KMS-11 (cell line): ENCODE results near the gene MSANTD2.

Experiments
- H2AFZ ChIP-seq: fragments of 200-600 bp; sonication (generic); 2 replicates; pipeline ENCODE4 v1.6.1; 2016; ENCODE audit warnings: antibody characterized with exemption, mixed run types, low read depth
- H3K27ac ChIP-seq: fragments of 200-600 bp; sonication (generic); 2 replicates; pipeline ENCODE4 v1.6.1; 2016; ENCODE audit warnings: mild to moderate bottlenecking, mixed run types
- H3K27me3 ChIP-seq: fragments of 200-600 bp; sonication (generic); 2 replicates; pipeline ENCODE4 v1.6.1; 2017; ENCODE audit warnings: mild to moderate bottlenecking, low read depth, mixed run types, moderate library complexity; ENCODE audit not compliant: insufficient read depth
- H3K36me3 ChIP-seq: fragments of 200-600 bp; sonication (generic); 2 replicates; pipeline ENCODE4 v1.6.1; 2017; ENCODE audit warnings: mild to moderate bottlenecking, mixed run types; ENCODE audit not compliant: insufficient read depth
- H3K4me1 ChIP-seq: fragments of 200-600 bp; sonication (generic); 2 replicates; pipeline ENCODE4 v1.6.1; 2016; ENCODE audit warnings: mild to moderate bottlenecking, low read depth, mixed run types; ENCODE audit not compliant: poor library complexity, severe bottlenecking
- H3K4me2 ChIP-seq: fragments of 200-600 bp; sonication (generic); 2 replicates; pipeline ENCODE4 v1.7.0; 2016; ENCODE audit warnings: mild to moderate bottlenecking, mixed run types
- H3K4me3 ChIP-seq: fragments of 200-600 bp; sonication (generic); IDR thresholded peaks from 2 replicates; pipeline ENCODE4 v1.6.1; 2017; ENCODE audit warnings: low read depth, low read length, mixed read lengths; ENCODE audit not compliant: insufficient read depth
- H3K79me2 ChIP-seq: fragments of 200-600 bp; sonication (generic); 2 replicates; pipeline ENCODE4 v1.6.1; 2016; ENCODE audit warnings: low read depth, mixed run types; ENCODE audit not compliant: insufficient read depth
- H3K9ac ChIP-seq: fragments of 200-600 bp; sonication (generic); 2 replicates; pipeline ENCODE4 v1.6.1; 2016; ENCODE audit warnings: mild to moderate bottlenecking, mixed run types
- H4K20me1 ChIP-seq: fragments of 200-600 bp; sonication (generic); 2 replicates; pipeline ENCODE4 v1.6.1; 2016; ENCODE audit warnings: mild to moderate bottlenecking, mixed run types; ENCODE audit not compliant: insufficient read depth
- CTCF ChIP-seq: fragments of 200-600 bp; sonication (generic); conservative IDR thresholded peaks from 2 replicates; pipeline ENCODE4 v1.6.1; 2017; ENCODE audit warnings: low read depth, mild to moderate bottlenecking, antibody characterized with exemption, low read length, moderate library complexity, mixed read lengths

Gene MSANTD2

GRCh38 chr11:124811399-124812125, 11.4 kb upstream of the MSANTD2 start:
- no peak overlapping the region for H3K9ac ChIP-seq
- H3K79me2 ChIP-seq: no peaks in the 10 kb centered on the region
- no peak overlapping the region for H3K4me2 ChIP-seq
- H3K27me3 ChIP-seq: no peaks in the 10 kb centered on the region
- no peaks in the 10 kb centered on the region for H4K20me1 ChIP-seq
- H3K4me1 ChIP-seq: peaks cover 13% of the 10 kb centered on the region
- no peak overlapping the region for H2AFZ ChIP-seq
- no peak overlapping the region for H3K27ac ChIP-seq
- TF ChIP-seq CTCF: no peak
- no peaks in the 10 kb centered on the region for H3K36me3 ChIP-seq
- H3K4me3 ChIP-seq: no peak overlapping the region

- H3K9ac ChIP-seq: no peak overlapping the region
- no peak overlapping the region for H3K27ac ChIP-seq
- no peak overlapping the region for H2AFZ ChIP-seq
- no peaks in the 10 kb centered on the region for H4K20me1 ChIP-seq
- no peak for TF ChIP-seq CTCF
- no peaks in the 10 kb centered on the region for H3K79me2 ChIP-seq
- H3K27me3 ChIP-seq: no peaks in the 10 kb centered on the region
- H3K4me1 ChIP-seq: peaks cover 2% of the 10 kb centered on the region
- H3K4me2 ChIP-seq: no peak overlapping the region
- no peaks in the 10 kb centered on the region for H3K36me3 ChIP-seq
- no peak overlapping the region for H3K4me3 ChIP-seq
These were observed 7.6 kb upstream of the MSANTD2 start for GRCh38 chr11:124807660-124808270.

GRCh38 chr11:124807201-124807600, 7.0 kb upstream of the MSANTD2 start:
- Histone ChIP-seq H3K4me3 (no peak overlapping the region), H3K4me1 (no peaks in the 10 kb centered on the region), H3K36me3 (no peaks in the 10 kb centered on the region), H2AFZ (no peak overlapping the region), H3K27me3 (no peaks in the 10 kb centered on the region), H3K4me2 (no peak overlapping the region), H4K20me1 (no peaks in the 10 kb centered on the region), H3K27ac (no peak overlapping the region), H3K79me2 (no peaks in the 10 kb centered on the region), H3K9ac (no peak overlapping the region)
- TF ChIP-seq CTCF: no peak

GRCh38 chr11:124804884-124805283, 4.7 kb upstream of the MSANTD2 start:
- Histone ChIP-seq H3K27me3 (no peaks in the 10 kb centered on the region), H4K20me1 (no peaks in the 10 kb centered on the region), H3K9ac (no peak overlapping the region), H3K4me2 (no peak overlapping the region), H3K4me3 (no peak overlapping the region), H3K36me3 (no peaks in the 10 kb centered on the region), H3K27ac (no peak overlapping the region), H3K4me1 (no peaks in the 10 kb centered on the region), H2AFZ (no peak overlapping the region), H3K79me2 (no peaks in the 10 kb centered on the region)
- no peak for TF ChIP-seq CTCF
